ENCODE measurements around the gene PRRC2B.

Gene PRRC2B

DNA sequence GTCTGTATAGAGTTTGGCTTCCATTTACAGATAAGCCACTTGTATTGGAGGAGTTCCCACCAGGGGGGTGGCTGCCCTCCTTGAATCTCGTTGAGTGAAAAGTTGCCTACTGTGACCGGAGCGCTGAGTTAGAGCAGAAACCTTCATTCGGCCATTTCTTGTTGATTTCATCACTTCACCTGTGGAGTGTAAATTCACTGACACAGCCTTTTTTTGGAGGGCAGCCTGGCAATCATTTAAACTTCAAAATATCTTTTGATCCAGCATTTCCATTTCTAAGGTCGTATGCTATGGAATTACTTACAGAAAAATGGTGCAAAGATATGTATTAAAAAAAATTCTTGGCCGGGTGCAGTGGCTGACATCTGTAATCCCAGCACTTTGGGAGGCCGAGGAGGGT lies 40.8 kb downstream of the PRRC2B start:
- Histone ChIP-seq H3K4me2 (ENCODE audit: low read length) (no peak overlapping the region), H3K4me3 (ENCODE audit: low read length) (no peak overlapping the region), H3K79me2 (ENCODE audit: low read length) (peaks cover 50% of the 10 kb centered on the region), H3K27me3 (ENCODE audit: low read depth, low read length) (no peaks in the 10 kb centered on the region), H2AFZ (ENCODE audit: low read depth, low read length) (no peak overlapping the region), H3K9me3 (ENCODE audit: insufficient read depth, low read length) (no peaks in the 10 kb centered on the region), H4K20me1 (ENCODE audit: insufficient read depth, low read length) (peaks cover 14% of the 10 kb centered on the region), H3K4me1 (ENCODE audit: low read length) (peaks cover 3% of the 10 kb centered on the region; the same call in 1 of the 2 replicates), H3K27ac (ENCODE audit: low read length) (no peak overlapping the region), H3K9ac (ENCODE audit: low read length) (no peak overlapping the region), H3K36me3 (replicated peaks; ENCODE audit: low read depth, low read length) (peaks cover 68% of the 10 kb centered on the region)
- TF ChIP-seq, protein P1, sequence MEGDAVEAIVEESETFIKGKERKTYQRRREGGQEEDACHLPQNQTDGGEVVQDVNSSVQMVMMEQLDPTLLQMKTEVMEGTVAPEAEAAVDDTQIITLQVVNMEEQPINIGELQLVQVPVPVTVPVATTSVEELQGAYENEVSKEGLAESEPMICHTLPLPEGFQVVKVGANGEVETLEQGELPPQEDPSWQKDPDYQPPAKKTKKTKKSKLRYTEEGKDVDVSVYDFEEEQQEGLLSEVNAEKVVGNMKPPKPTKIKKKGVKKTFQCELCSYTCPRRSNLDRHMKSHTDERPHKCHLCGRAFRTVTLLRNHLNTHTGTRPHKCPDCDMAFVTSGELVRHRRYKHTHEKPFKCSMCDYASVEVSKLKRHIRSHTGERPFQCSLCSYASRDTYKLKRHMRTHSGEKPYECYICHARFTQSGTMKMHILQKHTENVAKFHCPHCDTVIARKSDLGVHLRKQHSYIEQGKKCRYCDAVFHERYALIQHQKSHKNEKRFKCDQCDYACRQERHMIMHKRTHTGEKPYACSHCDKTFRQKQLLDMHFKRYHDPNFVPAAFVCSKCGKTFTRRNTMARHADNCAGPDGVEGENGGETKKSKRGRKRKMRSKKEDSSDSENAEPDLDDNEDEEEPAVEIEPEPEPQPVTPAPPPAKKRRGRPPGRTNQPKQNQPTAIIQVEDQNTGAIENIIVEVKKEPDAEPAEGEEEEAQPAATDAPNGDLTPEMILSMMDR (IDR thresholded peaks at IDR 0.05; ENCODE audit: low read depth, low read length): no peak
- TF ChIP-seq EZH2phosphoT487 (IDR thresholded peaks at IDR 0.05; ENCODE audit: low read depth): no peak

DNA sequence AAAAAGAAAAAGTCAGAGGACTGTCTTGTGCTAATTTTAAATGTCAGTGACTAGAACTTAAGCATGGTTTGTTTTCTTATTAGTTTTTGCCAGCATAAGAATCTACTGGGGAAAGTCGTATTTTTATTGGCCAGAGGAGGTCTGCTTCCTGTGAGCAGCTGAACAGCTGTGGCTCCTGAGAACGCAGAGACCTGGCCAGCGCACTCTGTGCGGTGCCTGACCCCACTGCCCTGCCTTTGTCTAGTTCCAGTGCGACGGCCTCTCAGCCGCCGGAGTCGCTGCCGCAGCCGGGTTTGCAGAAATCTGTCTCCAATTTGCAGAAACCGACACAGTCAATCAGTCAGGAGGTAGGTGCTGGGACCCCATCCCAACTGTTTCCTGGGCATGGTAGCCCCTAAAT lies 42.5 kb downstream of the PRRC2B start:
- H3K9me3 ChIP-seq (ENCODE audit: insufficient read depth, low read length): no peaks in the 10 kb centered on the region
- peaks cover 75% of the 10 kb centered on the region for H3K36me3 ChIP-seq (replicated peaks; ENCODE audit: low read depth, low read length)
- peaks cover 12% of the 10 kb centered on the region for H4K20me1 ChIP-seq (ENCODE audit: insufficient read depth, low read length)
- H3K9ac ChIP-seq (ENCODE audit: low read length): no peak overlapping the region
- no peak overlapping the region for H3K4me2 ChIP-seq (ENCODE audit: low read length)
- peaks cover 11% of the 10 kb centered on the region for H3K4me1 ChIP-seq (ENCODE audit: low read length)
- no peak for TF ChIP-seq EZH2phosphoT487 (IDR thresholded peaks at IDR 0.05; ENCODE audit: low read depth)
- TF ChIP-seq, protein P1 (IDR thresholded peaks at IDR 0.05; ENCODE audit: low read depth, low read length): no peak
- H2AFZ ChIP-seq (ENCODE audit: low read depth, low read length): no peak overlapping the region
- peaks cover 43% of the 10 kb centered on the region for H3K79me2 ChIP-seq (ENCODE audit: low read length)
- H3K27me3 ChIP-seq (ENCODE audit: low read depth, low read length): no peaks in the 10 kb centered on the region
- no peak overlapping the region for H3K27ac ChIP-seq (ENCODE audit: low read length)
- H3K4me3 ChIP-seq (ENCODE audit: low read length): no peak overlapping the region

DNA sequence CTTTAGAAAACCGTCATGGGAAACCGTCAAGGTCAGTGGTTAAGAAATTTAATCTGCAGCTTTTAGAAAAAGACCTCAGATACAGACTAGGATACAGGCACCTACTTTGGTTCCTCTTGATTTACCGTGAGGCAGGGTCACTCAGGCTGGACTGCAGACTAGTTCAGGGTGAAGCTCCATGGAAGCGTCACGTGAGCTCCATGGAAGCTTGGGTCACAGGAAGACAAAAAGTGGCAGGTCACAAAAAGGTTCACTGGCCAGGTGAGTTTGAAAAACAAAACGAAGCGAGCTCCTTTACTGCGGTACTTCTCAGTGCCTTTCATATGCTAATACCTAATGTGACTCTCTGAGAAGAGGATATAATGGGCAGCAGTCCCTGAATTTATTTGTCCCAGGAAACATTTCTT lies 43.0 kb downstream of the PRRC2B start:
- Histone ChIP-seq H3K27me3 (ENCODE audit: low read depth, low read length) (no peaks in the 10 kb centered on the region), H4K20me1 (ENCODE audit: insufficient read depth, low read length) (peaks cover 12% of the 10 kb centered on the region), H3K4me3 (ENCODE audit: low read length) (no peak overlapping the region), H3K9me3 (ENCODE audit: insufficient read depth, low read length) (no peaks in the 10 kb centered on the region), H3K9ac (ENCODE audit: low read length) (no peak overlapping the region), H3K4me2 (ENCODE audit: low read length) (no peak overlapping the region), H3K36me3 (replicated peaks; ENCODE audit: low read depth, low read length) (peaks cover 75% of the 10 kb centered on the region), H3K27ac (ENCODE audit: low read length) (no peak overlapping the region), H3K4me1 (ENCODE audit: low read length) (peaks cover 16% of the 10 kb centered on the region), H2AFZ (ENCODE audit: low read depth, low read length) (no peak overlapping the region), H3K79me2 (ENCODE audit: low read length) (peaks cover 46% of the 10 kb centered on the region)
- no peak for TF ChIP-seq EZH2phosphoT487 (IDR thresholded peaks at IDR 0.05; ENCODE audit: low read depth)
- TF ChIP-seq, protein P1 (IDR thresholded peaks at IDR 0.05; ENCODE audit: low read depth, low read length): no peak

DNA sequence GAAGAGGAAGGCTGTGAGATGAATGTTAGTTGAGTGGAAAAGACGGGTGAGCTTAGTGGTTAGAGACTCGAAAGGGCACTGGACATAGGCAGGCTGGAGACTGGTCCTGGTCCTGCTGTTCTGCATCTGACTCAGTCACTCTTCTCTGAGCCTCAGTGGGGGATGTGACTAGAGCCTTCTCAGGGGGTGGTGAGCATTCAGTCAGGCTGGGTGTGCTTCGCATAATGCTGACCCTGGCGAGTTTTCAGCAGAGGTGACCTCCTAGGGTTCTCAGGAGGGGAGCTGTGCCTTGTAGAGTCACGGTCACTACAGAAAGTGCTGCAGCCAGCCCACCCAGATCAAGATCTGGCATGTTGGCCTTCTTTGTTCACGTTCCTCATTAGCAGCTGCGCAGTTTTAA lies 44.3 kb downstream of the PRRC2B start:
- H3K36me3 ChIP-seq (replicated peaks; ENCODE audit: low read depth, low read length): peaks cover 73% of the 10 kb centered on the region
- H3K27ac ChIP-seq (ENCODE audit: low read length): no peak overlapping the region
- no peak overlapping the region for H3K9ac ChIP-seq (ENCODE audit: low read length)
- H2AFZ ChIP-seq (ENCODE audit: low read depth, low read length): no peak overlapping the region
- no peaks in the 10 kb centered on the region for H3K9me3 ChIP-seq (ENCODE audit: insufficient read depth, low read length)
- H3K4me1 ChIP-seq (ENCODE audit: low read length): peaks cover 16% of the 10 kb centered on the region
- H3K79me2 ChIP-seq (ENCODE audit: low read length): peaks cover 40% of the 10 kb centered on the region
- H3K27me3 ChIP-seq (ENCODE audit: low read depth, low read length): no peaks in the 10 kb centered on the region
- TF ChIP-seq, protein P1 (IDR thresholded peaks at IDR 0.05; ENCODE audit: low read depth, low read length): no peak
- no peak for TF ChIP-seq EZH2phosphoT487 (IDR thresholded peaks at IDR 0.05; ENCODE audit: low read depth)
- no peak overlapping the region for H3K4me3 ChIP-seq (ENCODE audit: low read length)
- no peak overlapping the region for H3K4me2 ChIP-seq (ENCODE audit: low read length)
- peaks cover 11% of the 10 kb centered on the region for H4K20me1 ChIP-seq (ENCODE audit: insufficient read depth, low read length)
